Inflammatory macrophage treated with lipopolysaccharide for 4 hours (primary cell): ENCODE measurements around the gene COL20A1.

Source experiments
- DNase-seq: peaks from one replicate; pipeline ENCODE4 v3.0.0-alpha.2; 2020

The COL20A1 gene

DNA sequence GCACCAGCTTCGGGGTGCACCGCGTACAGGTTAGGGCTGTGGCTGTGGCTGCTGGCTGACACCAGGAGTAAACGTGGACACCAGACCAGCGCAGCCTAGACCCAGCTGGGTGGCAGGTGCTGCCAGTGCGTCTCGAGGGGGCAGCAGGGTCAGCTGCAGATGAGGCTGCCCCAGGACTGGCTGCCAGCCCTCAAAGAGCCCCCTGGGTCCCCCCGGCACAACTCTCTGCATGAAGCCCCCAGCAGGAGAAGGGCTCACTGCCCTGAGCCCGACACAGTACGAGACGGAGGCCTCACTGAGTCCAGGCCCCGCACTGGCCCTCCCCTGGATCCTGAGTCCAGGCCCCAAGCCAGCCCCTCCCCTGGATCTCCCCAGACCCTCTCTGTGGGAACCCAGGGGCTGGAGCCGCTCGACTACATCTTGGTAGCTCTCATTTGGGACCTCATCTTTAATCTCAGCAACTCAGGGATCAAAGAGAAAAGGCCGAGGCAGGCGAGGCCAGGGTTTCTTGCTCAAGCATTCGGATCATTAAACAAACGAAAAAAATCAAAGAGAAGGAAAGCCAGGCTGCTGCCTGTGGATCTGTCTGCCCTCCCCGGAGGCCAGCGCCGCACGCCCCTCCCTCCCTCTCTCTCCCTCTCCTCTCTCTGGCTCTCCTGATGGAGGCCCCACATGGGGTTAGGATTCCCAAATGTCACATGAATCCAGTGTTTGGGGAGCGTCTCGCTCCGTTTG, 31.8 kb upstream of the COL20A1 start:
- DNase-seq = no peak

DNA sequence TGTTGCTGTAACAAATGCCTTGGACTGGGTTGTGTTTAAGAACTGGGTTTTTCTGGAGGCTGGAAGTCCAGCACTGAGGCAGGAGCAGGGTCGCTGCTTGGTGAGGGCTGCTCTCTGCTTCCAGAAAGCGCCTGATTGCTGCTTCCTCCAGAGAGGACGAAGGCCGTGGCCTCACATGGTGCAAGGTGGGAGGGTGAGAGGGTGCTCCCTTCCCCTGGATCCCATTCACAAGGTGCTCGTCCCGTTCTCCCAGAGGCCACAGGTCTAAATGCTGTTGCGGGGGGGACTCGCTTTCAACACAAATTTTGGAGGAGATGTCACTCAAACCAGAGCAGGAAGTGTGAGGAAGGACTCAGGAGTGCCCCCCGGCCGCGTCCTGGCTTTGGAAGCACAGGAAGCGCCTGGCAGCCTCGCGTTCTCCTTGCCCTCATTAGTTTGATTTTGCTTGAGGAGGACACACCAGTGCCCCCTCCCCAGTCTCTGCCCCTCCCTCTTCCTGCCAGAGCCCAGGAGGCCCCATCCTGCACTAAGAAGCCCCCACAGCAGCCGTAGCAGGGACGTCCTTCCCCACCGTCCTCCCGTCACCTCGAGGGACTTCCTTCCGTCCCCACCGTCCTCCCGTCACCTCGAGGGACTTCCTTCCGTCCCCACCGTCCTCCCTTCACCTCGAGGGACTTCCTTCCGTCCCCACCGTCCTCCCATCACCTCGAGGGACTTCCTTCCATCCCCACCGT, 31.0 kb upstream of the COL20A1 start:
- no peak for DNase-seq

DNA sequence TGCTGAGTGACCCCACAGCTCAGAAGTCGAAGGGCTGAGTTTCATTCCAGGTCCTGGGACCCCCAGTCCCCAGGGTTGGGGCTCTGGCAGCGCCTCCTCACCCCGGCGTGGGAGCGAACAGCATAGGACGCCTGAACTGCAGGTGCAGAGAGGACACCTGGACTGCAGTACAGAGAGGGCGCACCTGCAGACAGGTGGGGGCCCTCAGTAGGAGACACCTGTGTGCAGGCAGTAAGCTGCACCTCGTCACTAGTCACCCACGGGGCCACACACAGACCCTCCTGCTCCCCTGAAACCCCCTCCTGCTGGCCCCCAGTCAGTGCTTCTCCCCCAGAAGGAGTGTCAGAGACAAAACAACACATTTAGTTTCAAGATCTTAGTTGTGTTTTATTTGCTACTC, 30.1 kb upstream of the COL20A1 start:
- no peak for DNase-seq

DNA sequence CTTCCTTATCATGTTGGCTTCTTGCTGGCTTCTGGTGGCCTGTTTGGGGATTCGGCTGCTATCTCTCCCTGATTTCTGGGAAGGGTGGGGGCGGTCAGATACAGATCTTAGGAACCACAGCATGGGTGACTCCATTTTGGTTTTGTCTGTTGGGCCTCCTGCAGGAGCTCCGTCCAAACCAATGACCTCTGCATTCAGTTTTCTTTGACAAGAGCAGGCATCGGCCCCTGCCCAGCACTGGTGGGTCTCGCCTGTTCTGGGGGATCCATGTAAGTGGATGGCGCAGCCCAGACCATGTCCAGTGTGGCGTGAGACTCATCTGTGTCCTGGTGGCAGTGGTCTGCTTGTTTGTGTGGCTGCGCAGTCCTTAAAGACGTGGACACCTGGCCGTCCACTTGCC, 29.0 kb upstream of the COL20A1 start:
- DNase-seq = no peak

DNA sequence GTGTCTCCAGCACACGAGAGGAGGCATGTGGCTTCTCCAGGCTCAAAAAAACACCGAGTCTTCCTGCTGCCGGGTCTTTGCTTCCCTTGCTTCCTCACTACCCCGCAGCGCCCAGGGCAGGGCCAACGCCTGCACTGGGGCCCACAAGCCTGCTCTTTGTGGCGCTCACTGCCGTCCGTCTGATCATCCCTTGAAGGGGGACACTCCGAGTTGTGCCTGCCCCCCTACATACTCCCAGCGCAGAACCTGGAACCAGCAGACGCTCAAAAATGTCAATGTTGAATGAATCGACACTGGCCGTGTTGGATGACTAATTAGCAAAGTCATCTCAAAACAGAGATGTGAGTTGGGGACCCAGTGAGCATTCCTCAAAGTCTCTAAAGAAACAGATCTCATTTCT, 28.5 kb upstream of the COL20A1 start:
- no peak for DNase-seq

DNA sequence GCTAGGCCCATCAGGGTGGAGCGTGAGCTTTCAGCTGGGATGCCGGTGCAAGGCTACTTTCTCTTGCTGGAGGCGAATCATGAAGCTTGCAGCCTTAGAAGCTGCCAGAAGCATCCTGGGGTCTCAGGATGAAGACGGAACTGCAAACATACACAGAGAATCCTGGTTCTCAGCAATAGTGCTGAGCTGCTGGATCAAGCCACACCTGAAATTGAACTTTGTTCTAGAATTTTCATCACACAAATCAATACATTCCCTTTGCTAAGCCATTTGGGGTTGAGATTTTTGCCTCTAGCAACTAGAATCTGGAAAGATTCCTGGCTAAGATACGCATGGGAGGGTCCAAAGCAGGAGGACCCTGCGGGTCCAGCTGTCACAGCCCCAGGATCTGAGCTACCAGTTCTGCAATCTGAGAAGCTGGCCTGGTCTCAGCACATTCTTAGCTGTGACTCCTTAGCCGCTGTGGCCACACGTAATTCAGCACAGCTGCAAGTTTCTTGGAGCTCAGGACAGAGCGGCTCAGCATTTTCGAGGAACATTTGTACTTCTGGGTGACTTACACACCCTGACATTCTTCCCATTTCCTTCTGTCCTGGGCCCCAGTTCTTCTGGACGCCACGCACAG, 27.0 kb upstream of the COL20A1 start:
- no peak for DNase-seq

DNA sequence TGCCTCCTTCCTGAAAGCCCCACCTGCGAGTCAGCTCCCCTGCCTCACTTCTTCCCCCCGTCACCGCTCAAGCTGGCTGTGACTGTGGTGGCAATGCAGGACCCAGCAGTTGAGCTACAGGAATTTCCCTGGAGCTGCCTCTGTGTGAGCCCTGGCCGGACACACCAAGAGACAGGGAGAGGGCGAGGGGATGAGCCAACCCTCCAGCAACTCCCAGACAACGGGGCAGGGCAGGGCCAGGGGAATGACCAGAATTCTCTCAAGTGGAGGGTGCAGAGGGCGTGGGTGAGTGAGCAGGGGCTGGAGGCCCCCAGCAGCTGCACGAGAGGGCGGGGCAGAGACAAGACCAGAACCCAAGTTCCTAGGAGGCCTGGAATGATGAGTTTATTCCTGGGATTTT, 25.3 kb upstream of the COL20A1 start:
- no peak for DNase-seq

DNA sequence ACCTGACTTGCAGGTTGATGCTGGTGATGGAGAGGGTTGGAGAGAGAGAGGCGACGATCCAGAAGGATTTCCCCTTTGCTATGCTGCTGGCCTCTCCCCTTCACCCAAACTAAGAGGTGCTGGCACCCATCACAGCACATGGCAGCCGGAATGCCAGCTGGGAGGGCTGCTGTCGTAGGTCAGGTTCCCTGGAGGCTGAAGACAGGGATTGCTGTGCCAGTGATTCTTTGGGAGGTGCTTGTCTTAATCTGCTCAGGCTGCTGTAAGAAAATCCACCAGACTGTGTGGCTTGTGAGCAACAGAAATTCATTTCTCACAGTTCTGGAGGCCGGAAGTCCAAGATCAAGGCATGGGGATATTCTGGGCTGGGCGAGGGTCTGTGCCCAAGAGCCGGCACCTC, 24.7 kb upstream of the COL20A1 start:
- DNase-seq = no peak

DNA sequence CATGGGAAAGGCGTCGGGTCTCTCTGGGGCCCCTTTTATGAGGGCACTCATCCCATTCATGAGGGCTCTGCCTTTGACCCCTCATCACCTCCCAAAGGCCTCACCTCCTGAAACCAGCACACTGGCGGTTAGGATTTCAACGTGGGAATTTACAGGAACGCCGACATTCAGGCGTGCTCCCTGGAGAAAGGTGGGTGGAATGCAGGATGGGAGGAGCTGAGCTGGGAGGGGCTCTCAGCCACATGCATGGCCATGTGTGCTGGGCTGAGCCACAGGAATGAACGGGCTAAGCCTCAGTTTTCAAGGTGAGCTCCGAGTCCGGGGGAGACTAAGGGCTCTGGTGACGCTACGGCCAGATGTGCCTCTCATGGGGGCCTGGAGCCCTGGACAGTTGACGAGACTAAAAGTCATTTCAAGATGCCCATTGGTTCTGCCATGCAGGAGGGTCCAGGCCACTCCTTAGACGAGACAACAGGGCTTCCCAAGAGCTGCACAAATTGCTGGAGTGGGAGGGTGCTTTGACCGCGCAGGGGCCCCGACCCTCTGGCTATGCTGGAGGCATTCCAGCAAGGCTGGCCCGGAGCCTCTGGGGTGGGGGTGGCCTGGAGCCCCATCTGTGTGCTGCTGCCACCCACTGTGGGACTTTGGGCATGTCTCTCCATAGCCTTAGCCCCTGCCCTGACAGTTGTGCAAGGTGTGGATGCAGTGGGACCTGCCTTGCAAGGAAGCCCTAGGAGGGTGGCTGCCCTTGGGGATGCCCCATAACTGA, 24.1 kb upstream of the COL20A1 start:
- no peak for DNase-seq

DNA sequence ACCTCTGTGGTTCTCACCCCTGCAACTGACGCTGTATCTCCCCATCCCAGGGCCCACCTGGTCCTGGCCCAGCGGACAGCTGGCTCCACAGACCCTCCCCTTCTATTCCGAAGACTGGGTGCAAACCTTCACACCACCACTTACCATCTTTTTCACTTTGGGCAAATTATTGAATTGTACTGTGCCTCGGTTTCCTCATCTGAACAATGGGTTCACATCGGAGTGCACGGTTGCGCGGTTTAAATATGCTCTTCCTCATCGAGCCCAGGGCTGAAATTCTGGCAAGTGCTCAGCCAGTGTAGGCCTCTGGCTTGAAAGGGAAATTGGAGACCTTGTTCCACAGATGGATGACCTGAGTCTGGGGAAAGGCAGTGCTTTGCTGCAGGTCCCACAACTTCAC, 23.3 kb upstream of the COL20A1 start:
- DNase-seq = no peak

DNA sequence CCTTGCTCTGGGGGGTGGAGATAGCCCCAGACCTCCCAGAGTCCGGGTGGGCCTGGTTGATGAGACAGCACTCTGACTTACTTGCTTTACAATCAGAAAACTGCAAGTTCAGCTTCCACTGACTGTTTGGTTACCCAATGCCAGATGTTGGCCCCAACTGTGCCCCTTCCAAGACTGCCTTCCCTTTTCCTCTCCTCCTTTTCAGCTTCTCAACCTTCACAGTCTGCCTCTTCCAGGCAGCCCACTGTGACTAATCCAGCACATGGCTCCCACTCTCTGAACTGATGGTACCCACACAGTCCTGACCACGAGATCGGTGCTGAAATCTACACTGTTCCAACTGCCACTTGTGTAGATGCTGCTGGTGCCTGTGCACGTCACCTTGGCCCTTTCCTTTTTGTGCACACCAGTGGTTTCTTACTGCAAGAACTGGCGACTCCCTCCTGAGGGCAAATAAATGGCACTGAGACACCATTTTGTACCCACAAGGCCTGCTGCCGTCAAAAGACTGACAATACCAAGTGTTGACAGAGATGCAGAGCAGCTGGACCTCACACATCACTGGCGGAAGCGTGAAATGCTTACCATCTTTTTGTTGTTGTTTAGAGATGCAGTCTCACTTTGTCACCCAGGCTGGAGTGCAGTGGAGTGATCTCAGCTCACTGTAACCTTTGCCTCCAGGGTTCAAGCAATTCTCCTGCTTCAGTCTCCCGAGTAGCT, 22.2 kb upstream of the COL20A1 start:
- no peak for DNase-seq

DNA sequence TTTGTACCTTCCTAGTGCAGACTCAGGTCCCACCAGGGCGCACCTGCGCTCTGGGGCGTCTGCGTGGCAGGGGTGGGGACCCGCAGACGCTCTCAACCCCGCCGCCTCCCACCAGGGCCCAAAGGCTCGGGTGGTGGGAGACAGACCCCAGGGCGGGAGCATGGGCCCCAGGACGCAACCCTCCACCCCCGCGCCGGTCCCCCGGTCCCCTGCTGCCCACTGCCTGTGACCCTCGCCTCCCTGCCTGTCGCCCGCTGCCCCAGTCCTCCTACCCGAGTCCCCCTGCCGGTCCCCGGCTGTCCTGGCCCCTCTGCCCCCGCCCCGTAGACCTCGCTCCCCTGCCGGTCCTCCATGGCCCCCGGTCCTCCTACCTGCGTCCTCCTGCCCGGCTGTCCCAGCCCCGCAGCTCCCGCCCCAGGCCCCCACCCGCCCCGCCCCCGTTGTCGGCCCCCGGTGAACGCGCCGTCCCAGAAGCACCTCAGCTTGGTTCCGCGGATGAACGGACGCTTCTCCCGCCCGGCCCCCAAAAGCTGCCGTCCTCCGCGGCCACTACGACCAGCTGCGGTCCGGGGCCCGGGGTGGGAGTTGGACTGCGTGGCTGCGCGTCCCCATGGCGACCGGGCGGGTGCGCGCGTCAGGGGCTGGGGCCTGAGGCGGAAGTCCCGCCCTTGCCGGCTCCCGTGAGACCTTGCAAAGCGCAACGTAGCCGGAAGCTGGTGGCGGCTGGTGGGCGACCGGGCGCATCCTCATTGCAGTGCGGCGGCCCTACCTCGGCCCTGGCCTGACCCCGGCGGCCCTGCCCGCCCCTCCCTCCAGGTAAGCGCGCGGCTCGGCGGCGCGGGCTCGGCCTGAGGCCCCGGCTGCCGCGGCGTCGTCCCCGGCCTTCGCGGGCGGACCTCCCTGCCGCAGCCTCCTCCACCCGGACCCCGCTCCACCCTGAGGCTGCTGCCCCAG, 20.6 kb upstream of the COL20A1 start, which contains the start of gene ARFGAP1:
Gene ARFGAP1, plus strand, starts transcription at position 709 of the 954 bp plus-strand sequence. CDS start 2,768 bp downstream, outside the sequence.
- DNase-seq = peak; percentile 94

DNA sequence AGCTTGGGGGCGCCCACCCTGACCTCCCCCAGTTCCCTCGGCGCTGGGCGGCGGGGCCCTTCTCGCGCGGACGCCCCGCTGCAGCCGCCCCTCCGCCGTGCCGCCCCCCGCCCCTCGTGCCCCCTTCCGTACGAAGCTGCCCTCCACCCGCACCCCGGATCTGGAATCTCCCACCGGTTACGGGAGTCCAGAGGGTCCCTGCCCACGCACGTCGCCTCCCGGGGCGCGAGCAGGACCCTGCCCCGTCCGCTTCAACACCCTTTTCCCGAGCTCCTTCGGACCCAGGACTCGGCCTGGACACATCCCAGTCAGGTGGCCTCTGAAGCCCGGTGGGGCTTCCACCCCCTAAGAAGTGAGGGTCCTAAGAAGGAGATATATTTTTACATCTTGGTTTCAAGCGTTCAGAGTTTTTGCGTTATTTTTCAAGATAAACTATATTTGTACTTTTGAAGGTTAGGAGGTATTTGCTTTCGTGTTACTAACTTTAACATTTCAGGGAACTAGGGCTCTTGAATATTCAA, 19.9 kb upstream of the COL20A1 start:
- no peak for DNase-seq

DNA sequence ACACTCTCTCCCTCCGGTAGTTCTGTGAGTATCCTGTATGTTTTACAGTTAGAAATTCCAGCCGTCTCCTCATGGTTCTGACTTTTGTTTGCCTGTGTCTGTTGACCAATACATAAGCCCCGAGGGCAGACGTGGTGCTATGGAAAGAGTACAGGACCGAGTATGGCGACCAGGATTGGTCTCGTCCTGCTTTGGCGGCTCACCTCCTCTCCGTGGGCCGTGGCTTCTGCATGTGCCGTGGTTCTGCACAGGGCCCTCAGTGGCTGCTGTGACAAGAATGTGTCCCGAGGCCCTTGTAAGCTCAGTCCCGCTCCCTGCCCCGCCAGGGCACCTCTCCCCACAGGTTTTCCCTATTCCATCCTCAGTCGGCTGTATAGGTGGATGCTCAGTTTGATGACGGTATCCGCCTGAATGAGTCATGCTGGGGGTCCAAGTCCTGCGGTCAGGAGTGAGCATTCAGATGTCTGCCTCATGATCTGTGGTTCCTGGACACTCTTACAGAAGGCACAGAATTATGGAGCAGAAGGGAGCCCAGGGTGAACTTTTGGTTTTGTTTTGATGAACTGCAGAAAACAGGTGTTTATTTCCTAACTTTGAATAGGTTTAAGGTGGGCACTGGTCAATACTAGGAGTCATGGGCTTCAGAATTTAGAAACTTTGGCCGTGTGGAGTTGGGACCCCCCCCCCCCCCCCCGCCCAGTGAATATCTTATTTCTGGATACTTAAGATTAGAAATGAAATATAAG, 19.2 kb upstream of the COL20A1 start:
- DNase-seq = no peak

DNA sequence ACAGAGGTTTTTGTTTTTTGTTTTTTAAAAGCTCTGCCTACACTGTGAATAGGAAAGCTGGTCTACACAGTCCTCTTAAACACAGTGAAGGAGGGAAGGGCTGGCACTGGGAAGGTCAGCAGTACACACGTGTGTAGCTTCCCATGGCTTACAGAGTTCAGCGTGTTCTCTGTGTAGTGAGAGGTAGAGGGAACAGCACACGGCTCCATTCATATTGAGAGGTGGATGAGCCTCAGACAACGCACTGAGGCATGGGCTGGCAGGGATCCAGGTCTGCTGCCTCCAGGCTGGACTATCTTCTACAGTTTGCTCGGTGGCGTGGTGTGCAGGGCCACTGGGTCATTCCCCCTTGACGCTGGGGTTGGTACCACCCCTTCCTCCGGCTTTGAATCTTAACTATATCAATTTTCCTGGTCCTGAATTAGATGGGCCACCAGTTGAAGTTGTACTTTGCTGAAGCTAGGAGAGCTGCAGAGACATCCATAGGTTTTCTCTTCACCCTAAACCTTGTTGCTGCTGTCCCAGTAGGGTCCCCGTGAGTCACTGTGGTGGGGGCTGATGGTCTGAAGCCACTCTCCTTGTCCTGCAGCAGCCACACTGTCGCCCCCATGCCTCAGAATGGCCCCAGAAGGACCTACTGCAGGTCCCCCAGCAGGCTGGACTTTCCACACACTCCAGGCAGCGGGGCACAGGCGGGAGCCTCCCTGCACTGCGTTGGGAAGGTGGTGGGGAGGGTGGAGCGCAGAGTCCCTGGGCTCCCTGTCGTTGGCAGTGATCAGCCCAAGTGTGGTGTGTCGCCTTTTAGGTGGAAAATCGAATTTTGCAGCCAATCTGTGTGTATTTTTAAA, 18.4 kb upstream of the COL20A1 start:
- DNase-seq = no peak

DNA sequence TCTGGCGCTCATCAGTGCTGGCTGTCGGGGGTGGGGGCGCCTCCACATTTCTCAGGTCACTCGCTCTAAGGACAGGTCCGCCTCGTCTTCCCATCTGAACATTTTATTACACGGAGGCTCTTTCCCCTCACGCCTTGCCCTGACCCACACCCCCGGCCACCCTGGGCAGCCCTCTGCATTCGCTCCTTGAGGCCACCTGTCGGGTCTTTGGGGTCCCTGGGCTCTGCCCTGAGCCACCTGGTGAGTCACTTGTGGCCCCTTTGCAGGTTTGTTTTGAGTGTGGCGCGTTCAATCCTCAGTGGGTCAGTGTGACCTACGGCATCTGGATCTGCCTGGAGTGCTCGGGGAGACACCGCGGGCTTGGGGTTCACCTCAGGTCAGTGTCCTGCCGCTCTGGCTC, 17.2 kb upstream of the COL20A1 start:
- no peak for DNase-seq

DNA sequence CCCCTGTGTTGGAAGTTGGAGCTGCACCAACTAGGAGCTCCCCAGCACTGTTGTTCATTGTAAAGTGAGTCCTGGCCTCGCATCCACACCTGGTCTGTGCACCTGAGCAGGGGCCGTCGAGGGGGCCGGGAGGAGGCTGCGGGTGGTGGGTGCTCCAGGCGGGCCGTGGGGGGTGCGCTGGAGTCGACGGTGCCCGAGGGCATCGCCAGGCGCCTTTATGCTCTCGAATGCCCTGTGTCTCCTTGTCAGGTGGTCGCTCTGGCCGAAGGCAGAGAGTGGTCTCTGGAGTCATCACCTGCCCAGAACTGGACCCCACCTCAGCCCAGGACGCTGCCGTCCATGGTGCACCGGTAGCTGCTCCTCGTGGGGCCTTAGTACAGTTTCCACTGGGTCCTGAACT, 16.0 kb upstream of the COL20A1 start:
- DNase-seq = no peak

DNA sequence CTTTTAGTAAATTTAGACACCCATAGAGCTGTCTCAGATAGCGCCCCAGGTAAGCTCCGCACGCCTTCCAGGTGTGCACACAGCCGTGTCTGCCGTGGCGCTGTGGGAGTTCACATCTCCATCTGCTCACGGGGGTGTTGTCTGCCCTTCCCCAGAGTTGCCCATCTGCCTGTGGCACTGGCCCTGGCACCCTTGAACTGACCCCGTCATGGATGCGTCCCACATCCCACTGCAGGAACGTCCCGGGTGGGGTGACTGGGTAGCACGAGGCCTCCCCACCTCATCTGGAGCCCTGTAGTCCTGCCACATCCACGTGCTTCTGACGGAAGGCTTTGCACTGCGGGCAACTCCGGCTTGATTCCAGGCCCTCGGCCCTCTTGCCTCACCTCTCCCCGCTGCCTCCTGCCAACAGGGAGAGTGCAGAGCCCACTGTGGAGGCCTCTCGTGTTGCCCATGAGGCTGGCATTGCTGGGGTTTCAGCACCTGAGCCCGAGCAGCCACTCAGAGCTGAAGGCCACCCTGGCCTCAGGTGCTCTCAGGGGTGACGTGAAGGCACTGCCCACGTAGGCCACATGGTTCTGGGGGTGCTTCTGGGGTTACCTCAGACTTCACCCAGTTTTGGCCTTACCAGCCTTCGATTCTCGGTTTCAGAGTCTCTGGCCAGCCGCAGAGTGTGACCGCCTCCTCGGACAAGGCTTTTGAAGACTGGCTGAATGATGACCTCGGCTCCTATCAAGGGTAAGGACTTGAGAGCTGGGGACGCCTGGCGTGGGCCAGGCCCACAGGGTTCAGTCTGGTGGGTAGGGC, 15.3 kb upstream of the COL20A1 start:
- no peak for DNase-seq

DNA sequence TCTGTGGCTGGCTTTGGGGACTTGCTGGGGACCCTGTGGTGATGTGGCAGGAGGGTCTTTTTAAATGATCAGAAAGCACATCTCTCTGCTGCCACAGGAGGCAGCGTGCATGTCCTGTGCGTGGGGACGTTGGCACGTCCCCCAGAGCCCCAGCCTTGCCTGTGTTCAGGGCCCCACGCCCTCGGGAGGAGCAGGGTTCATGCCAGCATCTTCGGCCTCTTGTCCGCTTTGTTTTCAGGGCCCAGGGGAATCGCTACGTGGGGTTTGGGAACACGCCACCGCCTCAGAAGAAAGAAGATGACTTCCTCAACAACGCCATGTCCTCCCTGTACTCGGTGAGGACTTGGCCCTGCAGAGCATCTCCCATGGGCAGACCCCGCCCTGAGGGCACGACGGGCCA, 14.3 kb upstream of the COL20A1 start:
- DNase-seq = no peak
